Measurements from ENCODE around the gene AP3S2. TPM values are rescaled to one million over a fixed set of nuclear protein-coding genes. Genes with fewer than 3 reads are reported as not detected.

Gene AP3S2
- polyA plus RNA-seq, 1 experiment, result 54.8 TPM

GRCh38 chr15:89827829-89828228, 66.0 kb downstream of the AP3S2 start:
- no peak for TF ChIP-seq CTCF (IDR thresholded peaks at IDR 0.05; ENCODE audit: low read depth, low read length)
- DNase-seq (ENCODE audit: low read depth, low spot score), result no peak
- ChIA-PET POLR2A (interaction anchor here (0.9 kb wide), 1 partner anchor 14 kb away, joined by 3 read pairs; the partner anchor contains the start of gene ANPEP), CTCF (interaction anchor here (1.2 kb wide), 1 partner anchor 46 kb away, joined by 7 read pairs; no protein-coding TSS in a partner anchor)
- Histone ChIP-seq H3K27me3 (ENCODE audit: control insufficient read depth, insufficient read depth, low read length) (no peaks in the 10 kb centered on the region), H3K27ac (ENCODE audit: low read depth, low read length) (peak overlapping the region; percentile 65), H3K4me3 (ENCODE audit: low read depth, low read length) (no peak overlapping the region), H3K9me3 (ENCODE audit: control insufficient read depth, insufficient read depth, low read length) (no peaks in the 10 kb centered on the region)

GRCh38 chr15:89826671-89827655, 66.8 kb downstream of the AP3S2 start:
- ChIA-PET POLR2A (interaction anchor here (1.0 kb wide), 1 partner anchor 10 kb away, joined by 3 read pairs; no protein-coding TSS in a partner anchor), CTCF (no interaction called here)
- no peak overlapping the region for H3K4me3 ChIP-seq (ENCODE audit: low read depth, low read length)
- no peak overlapping the region for H3K27ac ChIP-seq (ENCODE audit: low read depth, low read length)
- no peaks in the 10 kb centered on the region for H3K27me3 ChIP-seq (ENCODE audit: control insufficient read depth, insufficient read depth, low read length)
- no peaks in the 10 kb centered on the region for H3K9me3 ChIP-seq (ENCODE audit: control insufficient read depth, insufficient read depth, low read length)
- no peak for TF ChIP-seq CTCF (IDR thresholded peaks at IDR 0.05; ENCODE audit: low read depth, low read length)
- no peak for DNase-seq (ENCODE audit: low read depth, low spot score)

GRCh38 chr15:89825271-89825940, 68.4 kb downstream of the AP3S2 start:
- no peak overlapping the region for H3K27ac ChIP-seq (ENCODE audit: low read depth, low read length)
- no peaks in the 10 kb centered on the region for H3K27me3 ChIP-seq (ENCODE audit: control insufficient read depth, insufficient read depth, low read length)
- CTCF ChIA-PET, result no interaction called here
- no peak for TF ChIP-seq CTCF (IDR thresholded peaks at IDR 0.05; ENCODE audit: low read depth, low read length)
- no peaks in the 10 kb centered on the region for H3K9me3 ChIP-seq (ENCODE audit: control insufficient read depth, insufficient read depth, low read length)
- POLR2A ChIA-PET, result no interaction called here
- no peak for DNase-seq (ENCODE audit: low read depth, low spot score)
- H3K4me3 ChIP-seq (ENCODE audit: low read depth, low read length), result no peak overlapping the region

- no peak for TF ChIP-seq CTCF (IDR thresholded peaks at IDR 0.05; ENCODE audit: low read depth, low read length)
- CTCF ChIA-PET, result no interaction called here
Observed at GRCh38 chr15:89824607-89824867, 69.3 kb downstream of the AP3S2 start.

More at GRCh38 chr15:89824607-89824867, 69.3 kb downstream of the AP3S2 start:
- Histone ChIP-seq H3K4me3 (ENCODE audit: low read depth, low read length) (no peak overlapping the region), H3K27ac (ENCODE audit: low read depth, low read length) (no peak overlapping the region), H3K9me3 (ENCODE audit: control insufficient read depth, insufficient read depth, low read length) (no peaks in the 10 kb centered on the region), H3K27me3 (ENCODE audit: control insufficient read depth, insufficient read depth, low read length) (no peaks in the 10 kb centered on the region)
- POLR2A ChIA-PET, result no interaction called here
- no peak for DNase-seq (ENCODE audit: low read depth, low spot score)
